ENCODE data around the gene HEG1.
"Not testable (repeated sequence)": the region's sequence is repeated elsewhere in the genome, so short reads cannot be mapped to it uniquely, and the experiment has no call there.

The HEG1 gene

DNA sequence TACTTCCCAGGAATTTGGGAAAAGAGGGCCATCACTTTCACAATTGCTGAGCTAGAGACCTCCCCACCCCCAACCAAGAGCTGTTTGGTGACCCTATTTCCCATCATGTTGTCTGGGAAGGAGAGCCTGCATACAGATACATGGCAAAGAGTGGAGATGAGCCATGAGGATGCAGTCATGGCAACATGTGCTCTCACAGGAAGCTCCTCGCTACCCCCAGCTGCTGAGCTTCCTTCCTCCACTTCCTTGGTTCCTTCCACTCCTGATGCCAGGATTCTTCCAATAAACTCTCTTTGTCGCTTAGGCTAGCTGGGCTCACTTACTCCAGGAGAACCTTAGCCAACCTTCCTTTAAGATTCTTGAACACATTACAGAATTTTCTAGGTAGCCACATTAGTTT is 72.9 kb downstream of the HEG1 start:
- no peak for DNase-seq

DNA sequence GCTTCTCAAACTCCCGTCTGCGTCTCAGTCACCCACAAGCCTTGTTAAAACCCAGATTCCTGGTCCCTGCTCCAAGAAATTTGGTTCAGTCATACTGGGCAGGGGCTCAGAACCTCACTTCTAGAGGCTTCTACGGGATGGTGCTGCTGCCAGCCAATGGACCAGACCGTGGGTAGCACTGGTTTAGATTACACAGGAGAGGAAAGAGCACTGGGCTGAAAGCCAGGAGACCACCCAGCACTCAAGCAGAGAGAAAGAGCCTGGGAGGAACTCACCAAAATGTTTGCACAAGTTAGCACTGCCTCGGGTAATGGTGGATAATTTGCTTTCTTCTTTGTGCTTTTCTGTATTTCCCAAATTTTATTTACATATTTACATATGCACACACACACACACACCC is 74.3 kb downstream of the HEG1 start:
- DNase-seq = no peak

DNA sequence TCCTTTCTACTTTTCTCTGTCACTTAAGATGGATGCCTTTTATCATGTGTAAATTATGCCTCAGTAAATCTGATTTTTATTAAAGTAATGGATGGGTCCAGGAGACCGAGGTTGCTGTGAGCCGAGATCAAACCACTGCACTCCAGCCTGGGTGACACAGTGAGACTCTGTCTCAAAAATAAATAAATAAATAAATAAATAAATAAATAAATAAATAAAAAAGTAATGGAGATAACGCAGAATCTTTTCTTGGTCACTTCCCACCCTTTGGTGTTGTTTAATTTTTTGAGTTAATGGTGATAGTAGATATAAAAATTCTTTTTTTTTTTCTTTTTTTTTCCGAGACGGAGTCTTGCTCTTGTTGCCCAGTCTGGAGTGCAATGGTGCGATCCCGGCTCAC is 77.2 kb downstream of the HEG1 start:
- no peak for DNase-seq

DNA sequence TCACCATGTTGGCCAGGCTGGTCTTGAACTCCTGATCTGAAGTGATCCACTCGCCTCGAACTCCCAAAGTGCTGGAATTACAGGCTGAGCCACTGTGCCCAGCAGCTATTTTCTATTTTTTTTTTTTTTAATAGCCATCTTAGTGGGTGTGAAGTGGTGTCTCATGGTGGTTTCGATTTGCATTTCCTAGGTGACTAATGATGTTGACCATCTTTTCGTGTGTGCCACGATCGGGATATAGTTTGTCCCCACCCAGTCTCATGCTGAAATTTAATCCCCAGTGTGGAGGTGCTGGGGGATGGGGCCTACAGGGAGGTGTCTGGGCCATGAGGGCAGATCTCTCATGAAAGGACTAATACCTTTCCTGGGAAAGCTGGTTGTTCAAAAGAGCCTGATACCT is 79.4 kb downstream of the HEG1 start:
- DNase-seq = no peak

DNA sequence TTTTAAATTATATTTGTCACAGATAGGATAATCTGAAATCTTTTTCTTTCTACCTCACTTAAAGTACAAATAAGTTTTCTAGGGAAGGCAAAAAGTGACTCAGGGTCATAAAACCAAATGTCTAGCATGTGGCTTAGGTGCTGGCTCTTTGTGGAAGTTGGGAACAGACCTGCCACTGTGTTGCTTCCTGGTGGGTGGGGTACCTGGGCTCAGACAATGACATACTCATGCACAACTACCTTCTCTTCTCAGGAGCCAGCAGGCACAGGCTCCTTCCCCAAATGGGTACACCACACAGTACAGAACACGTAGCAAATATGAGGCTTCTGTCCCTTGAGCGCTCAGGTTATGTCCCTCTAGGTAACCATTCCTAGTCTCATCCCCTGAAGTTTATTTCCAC is 81.1 kb downstream of the HEG1 start:
- no peak for DNase-seq

DNA sequence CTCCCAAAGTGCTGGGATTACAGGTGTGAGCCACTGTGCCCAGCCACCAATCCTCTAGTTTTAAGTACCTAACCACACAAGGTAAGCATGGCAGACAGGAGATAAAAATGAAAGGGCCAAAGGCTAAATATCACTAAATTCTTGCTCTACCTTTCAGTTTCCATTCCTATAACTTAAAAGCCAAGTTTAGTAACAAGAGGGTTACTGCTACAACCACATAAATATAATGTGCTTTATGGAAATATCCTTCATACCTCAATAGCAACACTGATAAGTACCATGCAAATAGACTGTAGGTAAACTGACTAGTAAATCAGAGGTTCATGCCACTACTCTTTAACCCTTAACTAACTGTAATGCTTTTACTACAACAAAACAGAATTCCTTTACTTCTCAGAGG is 82.5 kb downstream of the HEG1 start:
- no peak for DNase-seq

DNA sequence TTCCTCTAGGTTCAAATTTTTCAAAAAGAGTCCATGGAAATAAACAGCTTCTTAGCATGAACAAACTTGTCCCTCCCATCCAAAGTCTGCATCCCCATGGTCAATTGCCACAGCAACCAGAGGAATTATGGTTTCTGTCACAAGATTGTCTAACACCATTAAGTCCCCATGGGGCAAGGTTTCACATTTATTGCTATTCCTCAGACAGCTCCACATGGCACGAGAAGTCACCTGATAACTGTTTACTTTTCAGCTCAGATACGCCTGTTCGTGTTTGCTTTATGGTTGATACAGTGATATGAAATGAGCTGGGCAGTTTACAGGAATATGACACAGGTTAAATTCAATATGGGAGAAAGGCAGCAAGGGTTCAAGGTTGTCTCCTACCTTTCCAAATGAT is 83.3 kb downstream of the HEG1 start:
- no peak for DNase-seq

DNA sequence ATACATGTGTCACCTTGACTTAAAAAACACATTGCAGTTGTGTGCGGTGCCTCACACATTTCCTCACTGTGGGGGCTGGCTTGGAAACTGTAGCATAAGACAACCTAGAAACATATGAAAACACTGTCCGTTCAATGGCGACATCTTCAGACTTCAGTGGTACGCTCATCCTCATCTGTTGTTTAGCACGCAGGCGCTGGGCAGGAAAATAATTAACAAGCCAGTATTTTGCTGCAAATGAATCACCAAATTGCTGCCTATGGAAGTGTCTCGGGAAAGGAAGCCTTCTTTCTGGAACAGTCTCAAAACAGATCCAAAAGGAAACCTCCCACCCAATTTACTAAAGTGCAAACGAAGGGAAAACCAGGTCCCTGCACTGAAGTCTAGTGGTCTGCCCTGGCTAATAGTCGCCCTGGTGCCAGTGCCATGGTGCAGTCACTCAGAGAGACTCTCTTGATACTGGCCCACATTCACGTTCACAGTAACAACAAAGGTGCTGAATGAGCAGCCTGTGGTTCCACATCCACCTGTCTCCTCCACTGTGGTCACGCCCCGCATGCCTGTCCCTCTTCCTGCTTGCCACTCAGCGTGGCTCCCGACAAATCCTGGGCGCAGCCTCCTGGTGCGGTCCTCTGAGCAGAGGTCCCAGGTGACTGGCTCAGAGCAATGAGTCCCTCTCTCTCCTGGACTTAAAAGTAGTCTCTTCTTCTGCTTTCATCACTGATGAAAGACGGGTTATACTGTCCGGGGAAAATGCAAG is 85.7 kb downstream of the HEG1 start:
- DNase-seq = no peak

DNA sequence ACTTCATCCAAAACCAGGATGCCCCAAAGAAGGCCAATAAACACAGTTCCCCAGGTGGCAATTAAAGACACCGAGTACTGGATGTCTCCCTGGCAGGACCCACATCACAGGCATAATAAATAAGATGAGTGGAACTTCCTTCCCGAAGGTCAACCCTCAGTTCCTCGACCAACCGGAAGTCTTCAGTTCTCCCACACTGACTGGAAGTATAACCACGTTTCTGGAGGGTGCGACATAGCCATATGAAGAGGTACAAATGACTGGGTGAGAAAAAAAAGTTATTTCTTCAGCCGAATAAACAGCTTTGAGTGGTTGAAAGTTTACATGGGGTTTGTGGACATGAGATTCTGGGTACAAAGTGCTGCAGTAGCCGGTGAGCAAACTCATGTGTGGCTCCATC is 86.6 kb downstream of the HEG1 start:
- no peak for DNase-seq

DNA sequence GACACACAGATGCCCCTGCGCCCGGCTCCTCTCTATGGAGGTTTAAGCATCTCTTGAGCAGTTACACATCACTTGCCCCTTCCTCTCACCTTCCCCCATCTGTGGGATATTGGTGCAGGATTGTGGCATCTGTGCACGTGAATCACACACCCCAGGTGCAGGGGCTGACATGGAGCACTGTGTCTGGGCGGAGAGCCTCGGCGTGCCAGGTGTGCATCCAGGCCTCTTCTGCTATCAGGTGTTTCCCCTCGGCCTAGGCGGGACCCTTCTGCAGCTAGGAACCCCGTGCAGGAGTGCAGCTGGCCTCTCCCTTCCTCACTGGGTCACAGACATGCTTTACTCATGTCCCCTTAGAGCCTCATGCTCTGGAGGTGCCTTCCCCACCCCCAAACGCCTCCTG is 87.8 kb downstream of the HEG1 start:
- no peak for DNase-seq

DNA sequence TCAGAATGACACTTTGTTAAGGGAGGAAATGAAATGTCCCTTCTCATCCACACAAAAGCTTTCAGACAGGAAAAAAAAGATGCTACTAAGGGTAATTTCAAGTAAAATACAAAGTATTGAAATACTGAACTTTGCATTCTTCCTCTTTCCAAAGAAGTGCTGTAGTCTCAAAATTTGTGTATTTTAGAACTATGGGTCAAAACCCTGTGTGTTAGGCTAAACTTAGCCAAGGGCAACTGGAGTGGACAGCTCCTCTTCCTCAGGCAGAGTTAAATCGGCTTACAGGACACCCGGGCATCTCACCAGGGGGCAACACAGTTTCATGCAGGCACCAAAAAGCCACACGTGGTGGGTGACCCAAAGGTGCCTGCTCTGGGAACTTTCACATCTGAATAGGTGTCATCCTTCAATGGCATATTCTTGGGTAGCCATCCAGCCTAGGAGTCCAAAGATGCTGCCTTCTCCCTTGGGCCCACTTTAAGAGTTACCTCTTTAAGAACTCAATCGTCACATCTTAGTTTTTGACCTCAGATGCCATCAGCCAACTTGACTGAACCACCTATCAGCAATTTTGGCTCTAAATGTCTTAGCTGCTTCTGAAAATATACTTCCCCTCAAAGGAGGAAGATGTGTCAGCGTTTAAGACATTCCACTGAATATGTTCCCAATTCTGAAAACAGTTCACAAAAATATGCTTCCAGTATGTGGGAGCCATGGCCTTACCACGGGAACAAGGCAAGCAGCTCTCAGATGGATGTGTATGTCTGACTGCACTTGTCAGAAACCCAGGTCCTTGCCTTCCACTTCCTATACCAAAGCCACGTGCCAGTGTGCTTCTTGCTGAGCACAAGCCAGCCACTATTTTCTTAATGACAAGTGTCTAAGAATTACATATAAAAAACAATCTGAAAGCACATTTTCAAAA is 89.0 kb downstream of the HEG1 start:
- DNase-seq = no peak

DNA sequence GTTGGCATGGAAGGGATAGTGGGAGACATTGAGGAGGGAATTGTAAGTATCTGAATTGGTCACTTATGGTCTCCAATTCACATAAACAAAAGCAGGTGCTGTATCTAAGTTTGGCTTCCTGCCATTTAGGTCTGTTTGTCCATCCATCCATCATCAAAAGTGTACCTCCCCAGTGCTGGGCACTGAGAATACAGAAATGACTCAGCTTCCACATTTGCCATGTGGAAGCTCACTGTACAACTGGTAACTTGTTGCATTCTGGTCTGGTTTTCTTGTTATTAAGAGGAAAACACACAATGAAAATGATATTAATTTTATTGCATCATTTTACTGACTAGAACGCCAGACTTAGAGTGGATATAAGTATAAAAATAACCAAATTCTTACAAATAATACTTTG is 90.4 kb downstream of the HEG1 start:
- DNase-seq = no peak

DNA sequence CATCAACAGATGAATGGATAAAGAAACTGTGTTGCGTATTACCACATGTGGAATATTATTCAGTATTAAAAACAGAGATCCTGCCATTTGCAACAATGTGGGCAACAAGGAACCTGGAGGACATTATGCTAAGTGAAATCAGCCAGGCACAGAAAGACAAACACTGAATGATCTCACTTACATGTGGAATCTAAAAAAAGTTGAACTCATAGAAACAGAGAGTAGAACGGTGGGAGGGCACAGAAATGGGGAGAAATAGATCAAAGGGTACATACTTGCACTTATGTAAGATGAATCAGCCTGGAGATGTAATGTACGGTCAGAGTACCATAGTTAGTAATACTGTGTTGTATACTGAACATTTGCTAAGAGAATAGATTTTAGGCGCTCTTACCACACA is 91.4 kb downstream of the HEG1 start:
- no peak for DNase-seq

DNA sequence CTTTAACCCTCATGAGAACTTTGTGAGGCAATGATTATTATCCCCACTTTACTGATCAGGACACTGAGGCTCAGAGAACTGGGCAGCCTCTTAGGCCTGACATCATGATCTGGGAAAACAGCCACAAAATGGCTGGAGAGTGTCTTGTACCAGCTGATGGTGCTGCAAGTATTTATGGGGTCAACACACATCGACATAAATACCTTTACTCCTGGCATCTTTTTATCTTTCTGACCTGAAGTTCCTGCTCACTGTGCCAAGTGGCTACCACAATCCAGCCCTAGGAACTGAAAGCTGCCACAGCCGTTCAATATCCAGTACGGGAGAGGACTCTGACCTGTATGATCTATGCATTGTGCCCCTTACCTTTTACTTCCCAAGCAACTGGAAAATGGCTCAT is 92.0 kb downstream of the HEG1 start:
- DNase-seq = no peak

DNA sequence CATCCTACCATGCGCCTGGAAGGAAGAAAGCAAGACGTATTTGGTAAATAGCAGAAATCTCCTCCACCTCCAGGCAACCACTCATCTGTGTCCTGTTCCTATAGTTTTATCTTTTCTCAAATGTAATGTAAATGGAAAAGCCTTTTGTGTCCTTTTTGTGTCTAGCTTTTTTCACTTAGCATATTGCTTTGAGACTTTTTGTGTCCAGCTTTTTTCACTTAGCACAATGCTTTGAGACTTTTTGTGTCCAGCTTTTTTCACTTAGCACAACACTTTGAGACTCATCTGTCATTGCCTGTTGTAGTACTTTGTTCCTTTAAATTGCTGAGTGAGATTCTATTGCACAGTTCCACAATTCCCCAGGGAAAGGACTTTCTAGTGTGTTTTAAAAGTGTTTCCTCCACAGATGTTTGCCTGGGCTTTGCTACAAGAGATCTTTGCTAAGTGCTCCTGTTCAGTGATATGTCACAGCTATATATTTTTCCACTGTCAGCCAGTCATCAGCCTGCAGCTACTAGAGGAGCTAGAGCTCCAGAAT is 93.3 kb downstream of the HEG1 start:
- no peak for DNase-seq

DNA sequence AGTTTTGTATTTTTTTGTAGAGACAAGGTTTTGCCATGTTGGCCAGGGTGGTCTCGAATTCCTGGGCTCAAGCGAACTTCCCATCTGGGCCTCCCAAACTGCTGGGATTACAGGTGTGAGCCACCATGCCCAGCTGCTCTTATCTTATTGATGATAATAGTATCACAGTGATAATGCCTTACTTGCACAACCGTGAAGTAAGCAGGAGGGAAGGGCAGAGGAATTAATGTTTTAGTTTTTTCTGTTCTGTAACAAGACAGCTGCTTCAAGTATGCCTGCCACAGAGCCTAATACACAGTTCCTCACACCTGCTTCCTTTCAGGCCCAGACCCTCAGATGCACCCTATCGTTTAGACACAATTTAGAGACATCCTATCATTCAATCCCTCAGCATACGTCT is 95.1 kb downstream of the HEG1 start:
- no peak for DNase-seq

DNA sequence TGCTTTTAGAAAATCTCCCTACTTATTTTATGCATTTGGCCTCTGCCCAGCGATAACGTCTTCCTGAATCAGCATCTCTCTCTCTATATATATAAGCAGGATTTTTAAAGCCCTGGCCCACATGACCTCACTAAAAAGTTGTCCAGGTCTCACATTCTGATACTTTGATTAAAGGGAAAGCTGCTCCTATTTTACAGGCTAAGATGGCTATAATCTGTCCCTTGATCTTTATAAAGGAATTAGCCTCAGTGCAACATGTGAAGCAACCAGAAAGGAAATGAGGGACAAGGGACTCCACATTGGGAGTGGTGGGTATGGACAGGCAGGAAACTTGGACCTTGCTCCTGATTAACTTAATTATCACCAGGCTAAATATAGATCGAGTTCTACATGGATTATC is 95.7 kb downstream of the HEG1 start:
- DNase-seq = no peak

DNA sequence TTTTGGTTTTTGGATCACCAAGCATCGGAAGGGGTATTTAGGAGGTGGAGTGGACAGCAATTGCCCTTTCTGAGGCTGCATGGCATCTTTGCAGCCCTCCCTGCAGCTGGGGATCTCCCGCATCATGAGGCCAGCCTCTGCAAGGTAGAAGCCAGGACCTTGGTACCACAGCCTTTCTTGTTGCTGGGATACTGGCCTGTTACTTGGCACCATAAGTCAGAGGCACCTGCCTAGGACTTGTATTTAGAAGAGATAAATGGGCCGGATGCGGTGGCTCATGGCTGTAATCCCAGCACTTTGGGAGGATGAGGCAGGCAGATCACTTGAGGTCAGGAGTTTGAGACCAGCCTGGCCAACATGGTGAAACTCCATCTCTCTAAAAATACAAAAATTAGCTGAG is 97.8 kb downstream of the HEG1 start:
- DNase-seq = not testable (repeated sequence)

DNA sequence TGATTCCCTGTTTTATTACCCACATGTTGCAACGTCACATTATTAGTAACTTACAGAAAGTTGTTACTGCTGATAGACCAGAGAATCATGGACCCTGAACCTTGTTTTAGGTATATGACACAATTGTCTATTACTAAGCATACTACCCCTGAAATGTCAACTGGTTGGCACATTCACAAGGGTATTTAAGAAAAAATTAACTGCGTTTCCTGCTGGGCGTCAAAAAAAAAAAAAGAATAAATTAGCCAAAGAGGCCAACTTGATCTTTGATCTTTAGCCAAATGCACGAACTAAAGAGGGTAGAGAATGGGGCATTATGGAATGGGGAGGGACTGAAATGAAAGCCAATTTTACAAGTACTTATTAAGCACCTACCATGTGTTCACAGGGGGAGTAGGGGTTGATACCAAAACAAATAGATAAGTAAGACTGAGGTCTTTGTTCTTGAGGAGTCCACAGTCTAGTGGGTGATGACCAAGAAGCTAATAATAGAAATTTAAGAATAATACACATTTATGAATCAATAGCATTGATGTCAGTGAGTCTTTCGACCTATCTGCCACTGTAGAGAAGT is 103.4 kb downstream of the HEG1 start:
- DNase-seq = no peak

DNA sequence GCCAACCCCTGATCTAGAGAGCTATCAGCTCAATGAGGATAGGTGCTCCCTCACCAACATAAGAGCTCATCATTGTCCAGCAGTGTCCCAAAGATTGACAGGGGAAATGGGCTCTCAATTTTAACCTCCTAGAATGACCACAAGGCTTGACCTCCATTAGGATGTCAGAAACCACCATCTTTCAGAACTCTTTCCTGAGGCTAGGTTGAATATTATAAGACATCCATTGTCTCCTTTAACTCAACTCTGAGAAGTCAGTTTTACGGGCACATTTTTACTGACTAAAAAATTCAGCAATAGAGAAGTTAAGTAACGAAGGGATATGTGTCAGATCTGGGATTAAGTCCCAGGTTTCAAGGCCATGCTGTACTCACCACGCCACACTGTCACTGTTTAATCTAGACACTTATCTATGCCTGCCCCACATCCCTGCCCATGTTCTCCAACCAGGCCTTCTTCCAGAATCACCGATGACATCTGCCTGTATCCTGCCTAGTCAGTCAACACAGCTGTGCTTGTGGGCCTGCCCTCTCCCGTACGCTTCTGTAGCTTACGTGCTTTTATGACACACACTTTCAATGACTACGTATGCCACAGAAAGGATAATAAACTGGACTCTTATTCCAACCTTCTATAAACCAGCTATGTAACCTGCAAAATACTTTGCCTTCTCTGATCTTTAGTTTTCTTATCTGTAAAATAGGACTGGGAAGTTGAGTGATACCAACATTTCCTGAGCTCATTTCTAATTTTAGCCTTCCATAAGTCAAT is 104.1 kb downstream of the HEG1 start:
- DNase-seq = no peak

DNA sequence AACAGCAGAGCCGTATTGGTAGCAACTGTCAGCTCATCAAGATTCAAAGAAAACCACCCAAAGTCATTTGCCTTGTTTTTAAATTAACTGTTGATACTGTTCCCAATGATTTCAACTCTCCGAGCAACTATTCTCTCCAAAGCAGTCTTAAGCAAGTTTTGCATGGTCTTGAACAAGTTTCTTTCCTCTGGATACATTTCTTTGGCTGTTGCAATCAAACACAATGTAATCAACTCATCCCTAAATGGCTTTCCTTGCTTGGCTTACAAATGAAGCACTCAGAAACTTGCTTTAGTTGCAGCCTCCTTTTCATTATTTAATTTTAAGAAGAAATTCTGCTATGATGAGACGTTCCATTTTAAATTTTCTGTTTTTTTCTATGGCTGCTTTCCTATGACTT is 105.8 kb downstream of the HEG1 start:
- DNase-seq = no peak

DNA sequence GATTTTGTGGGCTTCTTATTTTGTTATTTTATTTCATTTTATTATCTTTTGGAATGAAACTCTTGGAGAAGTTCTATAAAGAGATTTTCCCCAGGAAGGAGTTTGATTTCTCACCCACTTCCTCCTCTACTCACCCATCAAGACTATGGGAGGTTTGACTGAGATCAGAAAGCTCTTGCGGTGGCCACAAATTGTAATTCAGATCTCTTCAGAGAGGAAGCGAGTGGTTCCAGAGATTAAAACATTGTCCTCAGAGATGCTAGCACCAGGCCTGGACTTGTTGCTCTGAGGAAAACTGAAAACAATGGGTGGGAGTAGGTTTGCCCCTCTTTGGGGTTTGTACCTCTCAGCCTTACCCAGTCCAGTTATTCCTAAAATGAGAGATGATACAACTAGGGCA is 113.2 kb downstream of the HEG1 start:
- DNase-seq = no peak

DNA sequence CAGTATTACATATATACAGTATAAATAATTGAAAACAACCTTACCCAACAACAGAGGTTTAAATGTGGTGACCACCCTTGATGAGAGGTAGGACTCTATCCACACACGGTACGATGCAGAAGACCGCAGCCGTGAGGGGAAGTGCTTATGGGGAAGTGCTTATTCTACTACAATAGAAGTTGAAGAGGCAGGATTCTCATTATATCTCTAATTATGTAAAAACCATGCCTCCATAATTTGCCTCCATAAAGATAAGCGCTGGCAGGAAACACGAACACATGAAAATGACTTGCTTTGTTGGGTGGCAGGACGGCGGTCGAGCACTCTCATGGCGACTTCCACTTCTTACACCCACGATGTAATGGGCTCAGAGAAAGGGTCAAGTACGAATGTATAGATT is 114.0 kb downstream of the HEG1 start:
- DNase-seq = no peak

Measured in stimulated activated CD4-positive, alpha-beta T cell treated with anti-CD3 and anti-CD28 coated beads, Interleukin-4, amount 100 ng/mL, for 4 hours (primary cell).